GM12891 (cell line): ENCODE results near the gene MYRF.

Experiments
- POLR2A ChIP-seq: IDR thresholded peaks from 2 replicates; pipeline ENCODE4 v1.6.1; 2011; ENCODE audit warnings: low read depth, low read length, control low read depth
- POLR2AphosphoS5 ChIP-seq: IDR thresholded peaks from 2 replicates; pipeline ENCODE4 v1.6.1; 2011; ENCODE audit warnings: low read depth, low read length, control low read depth
- TAF1 ChIP-seq: IDR thresholded peaks from 2 replicates; pipeline ENCODE4 v1.6.1; 2011; ENCODE audit warnings: low read depth, low read length, control low read depth

DNA sequence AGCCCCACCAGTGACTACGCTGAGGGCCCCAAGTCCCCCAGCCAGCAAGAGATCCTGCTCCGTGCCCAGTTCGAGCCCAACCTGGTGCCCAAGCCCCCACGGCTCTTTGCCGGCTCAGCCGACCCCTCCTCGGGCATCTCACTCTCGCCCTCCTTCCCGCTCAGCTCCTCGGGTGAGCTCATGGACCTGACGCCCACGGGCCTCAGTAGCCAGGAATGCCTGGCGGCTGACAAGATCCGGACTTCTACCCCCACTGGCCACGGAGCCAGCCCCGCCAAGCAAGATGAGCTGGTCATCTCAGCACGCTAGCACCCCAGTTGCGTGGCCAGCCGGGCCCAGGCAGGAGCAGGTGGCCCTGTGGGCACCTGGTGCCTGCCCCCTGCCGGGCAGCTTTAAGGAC lies 8.3 kb upstream of the MYRF start:
- TF ChIP-seq POLR2A: no peak
- no peak for TF ChIP-seq POLR2AphosphoS5
- no peak for TF ChIP-seq TAF1
